ENCODE data around the gene CCNDBP1.
"Not testable (repeated sequence)": the region's sequence is repeated elsewhere in the genome, so short reads cannot be mapped to it uniquely, and the experiment has no call there.

The CCNDBP1 gene

DNA sequence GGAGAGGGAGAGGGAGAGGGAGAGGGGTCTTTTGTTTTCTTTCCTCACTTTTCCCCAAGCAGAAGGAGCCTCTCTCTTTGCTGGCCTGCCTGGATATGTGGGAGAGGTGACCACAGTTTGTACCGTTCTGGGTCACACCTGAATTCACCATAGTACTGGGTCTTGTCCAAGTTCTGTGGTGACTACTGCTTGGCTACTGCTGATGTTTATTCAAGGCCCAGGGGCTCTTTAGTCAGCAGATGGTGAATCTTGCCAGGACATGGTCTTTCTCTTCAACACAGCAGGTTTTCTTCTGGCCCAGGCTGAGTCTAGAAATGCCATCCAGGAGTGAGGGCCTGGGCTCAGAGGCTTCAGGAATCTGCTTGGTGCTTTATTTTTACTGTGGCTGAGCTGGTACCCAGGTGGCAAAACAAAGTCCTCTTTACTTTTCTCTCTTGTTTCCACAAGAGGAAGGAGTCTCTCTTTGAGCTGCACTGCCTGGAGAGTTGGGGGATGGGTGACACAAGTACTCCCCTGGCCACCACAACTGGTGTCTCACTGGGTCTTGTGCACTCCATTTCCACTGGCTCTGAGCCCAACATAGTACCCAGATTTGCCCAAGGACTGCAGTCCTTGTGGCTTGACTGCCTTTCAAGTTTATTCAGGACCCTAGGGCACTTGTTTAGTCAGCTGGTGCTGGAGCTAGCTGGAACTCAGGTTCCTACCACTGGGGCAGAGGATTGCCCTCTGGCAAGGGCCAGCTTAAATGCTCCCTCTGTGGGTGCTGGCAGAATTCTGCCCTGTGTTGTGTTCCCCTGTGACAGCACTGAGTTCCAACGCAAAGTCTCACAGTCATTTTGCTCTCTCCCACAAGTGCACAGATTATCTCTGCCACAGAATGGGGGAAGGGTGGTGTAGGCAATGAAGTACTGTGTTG lies 16.8 kb upstream of the CCNDBP1 start:
- Histone ChIP-seq H3K36me3 (ENCODE audit: control insufficient read depth in 2 of 2, insufficient read depth in 2 of 2, low read length in 2 of 2) (peaks cover 16 to 25% of the 10 kb centered on the region in 2 donors), H3K9ac (ENCODE audit: low read depth in 1 of 2, low read length in 2 of 2) (no peak overlapping the region), H3K9me3 (ENCODE audit: control insufficient read depth in 2 of 2, low read length in 2 of 2) (no peaks in the 10 kb centered on the region), H3K27me3 (ENCODE audit: control insufficient read depth in 2 of 2, insufficient read depth in 2 of 2, low read length in 2 of 2) (no peaks in the 10 kb centered on the region), H3K4me1 (ENCODE audit: control insufficient read depth in 2 of 2, insufficient read depth in 2 of 2, low read length in 2 of 2) (no peaks in the 10 kb centered on the region), H3K27ac (ENCODE audit: low read depth in 2 of 2, low read length in 2 of 2) (no peak overlapping the region), H3K4me3 (ENCODE audit: low read length in 2 of 2) (no peak overlapping the region)

GRCh38 chr15:43169888-43170287 lies 15.3 kb upstream of the CCNDBP1 start:
- Histone ChIP-seq H3K36me3 (ENCODE audit: control insufficient read depth in 2 of 2, insufficient read depth in 2 of 2, low read length in 2 of 2) (peaks cover 23 to 26% of the 10 kb centered on the region in 2 donors), H3K4me1 (ENCODE audit: control insufficient read depth in 2 of 2, insufficient read depth in 2 of 2, low read length in 2 of 2) (no peaks in the 10 kb centered on the region), H3K4me3 (ENCODE audit: low read length in 2 of 2) (no peak overlapping the region), H3K27ac (ENCODE audit: low read depth in 2 of 2, low read length in 2 of 2) (no peak overlapping the region), H3K9me3 (ENCODE audit: control insufficient read depth in 2 of 2, low read length in 2 of 2) (no peaks in the 10 kb centered on the region), H3K9ac (ENCODE audit: low read depth in 1 of 2, low read length in 2 of 2) (no peak overlapping the region), H3K27me3 (ENCODE audit: control insufficient read depth in 2 of 2, insufficient read depth in 2 of 2, low read length in 2 of 2) (no peaks in the 10 kb centered on the region)

GRCh38 chr15:43175656-43176309 lies 9.4 kb upstream of the CCNDBP1 start:
- not testable (repeated sequence) for H3K9ac ChIP-seq (ENCODE audit: low read depth in 1 of 2, low read length in 2 of 2); H3K9me3 ChIP-seq (ENCODE audit: control insufficient read depth in 2 of 2, low read length in 2 of 2); H3K27ac ChIP-seq (ENCODE audit: low read depth in 2 of 2, low read length in 2 of 2); H3K4me1 ChIP-seq (ENCODE audit: control insufficient read depth in 2 of 2, insufficient read depth in 2 of 2, low read length in 2 of 2); H3K27me3 ChIP-seq (ENCODE audit: control insufficient read depth in 2 of 2, insufficient read depth in 2 of 2, low read length in 2 of 2); H3K4me3 ChIP-seq (ENCODE audit: low read length in 2 of 2)
- H3K36me3 ChIP-seq (ENCODE audit: control insufficient read depth in 2 of 2, insufficient read depth in 2 of 2, low read length in 2 of 2): peaks cover 21 to 27% of the 10 kb centered on the region in 2 donors

- H3K9me3 ChIP-seq (ENCODE audit: control insufficient read depth in 2 of 2, low read length in 2 of 2); H3K27me3 ChIP-seq (ENCODE audit: control insufficient read depth in 2 of 2, insufficient read depth in 2 of 2, low read length in 2 of 2); H3K27ac ChIP-seq (ENCODE audit: low read depth in 2 of 2, low read length in 2 of 2); H3K4me3 ChIP-seq (ENCODE audit: low read length in 2 of 2); H3K4me1 ChIP-seq (ENCODE audit: control insufficient read depth in 2 of 2, insufficient read depth in 2 of 2, low read length in 2 of 2); H3K9ac ChIP-seq (ENCODE audit: low read depth in 1 of 2, low read length in 2 of 2): not testable (repeated sequence)
- peaks cover 27 to 35% of the 10 kb centered on the region in 2 donors for H3K36me3 ChIP-seq (ENCODE audit: control insufficient read depth in 2 of 2, insufficient read depth in 2 of 2, low read length in 2 of 2)
Measured at GRCh38 chr15:43177147-43177546, 8.1 kb upstream of the CCNDBP1 start.

DNA sequence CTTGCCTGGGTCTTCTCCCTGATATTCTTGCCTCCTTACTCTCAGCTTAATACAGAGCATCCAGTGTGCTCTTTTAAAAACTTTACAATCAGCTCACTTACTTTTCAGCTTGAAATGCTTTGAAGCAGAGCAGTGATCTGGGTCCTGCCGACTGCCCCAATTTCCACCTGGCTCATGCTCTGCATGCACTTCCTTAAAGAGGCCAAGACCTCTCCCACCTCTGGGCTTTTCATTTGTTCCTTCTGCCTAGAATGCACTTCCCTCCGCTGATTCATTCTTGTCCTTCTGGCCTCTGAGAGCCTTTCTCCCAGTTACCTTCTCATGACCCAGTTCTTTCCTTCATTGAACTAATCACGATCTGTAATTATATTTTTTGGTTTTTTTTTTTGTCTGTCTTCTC lies 1.9 kb upstream of the CCNDBP1 start:
- Histone ChIP-seq H3K36me3 (ENCODE audit: control insufficient read depth in 2 of 2, insufficient read depth in 2 of 2, low read length in 2 of 2) (peaks cover 15 to 20% of the 10 kb centered on the region in 2 donors), H3K9me3 (ENCODE audit: control insufficient read depth in 2 of 2, low read length in 2 of 2) (no peaks in the 10 kb centered on the region), H3K4me3 (ENCODE audit: low read length in 2 of 2) (no peak overlapping the region), H3K4me1 (ENCODE audit: control insufficient read depth in 2 of 2, insufficient read depth in 2 of 2, low read length in 2 of 2) (peaks cover 0 to 7% of the 10 kb centered on the region in 2 donors), H3K27me3 (ENCODE audit: control insufficient read depth in 2 of 2, insufficient read depth in 2 of 2, low read length in 2 of 2) (no peaks in the 10 kb centered on the region), H3K27ac (ENCODE audit: low read depth in 2 of 2, low read length in 2 of 2) (no peak overlapping the region), H3K9ac (ENCODE audit: low read depth in 1 of 2, low read length in 2 of 2) (no peak overlapping the region)

DNA sequence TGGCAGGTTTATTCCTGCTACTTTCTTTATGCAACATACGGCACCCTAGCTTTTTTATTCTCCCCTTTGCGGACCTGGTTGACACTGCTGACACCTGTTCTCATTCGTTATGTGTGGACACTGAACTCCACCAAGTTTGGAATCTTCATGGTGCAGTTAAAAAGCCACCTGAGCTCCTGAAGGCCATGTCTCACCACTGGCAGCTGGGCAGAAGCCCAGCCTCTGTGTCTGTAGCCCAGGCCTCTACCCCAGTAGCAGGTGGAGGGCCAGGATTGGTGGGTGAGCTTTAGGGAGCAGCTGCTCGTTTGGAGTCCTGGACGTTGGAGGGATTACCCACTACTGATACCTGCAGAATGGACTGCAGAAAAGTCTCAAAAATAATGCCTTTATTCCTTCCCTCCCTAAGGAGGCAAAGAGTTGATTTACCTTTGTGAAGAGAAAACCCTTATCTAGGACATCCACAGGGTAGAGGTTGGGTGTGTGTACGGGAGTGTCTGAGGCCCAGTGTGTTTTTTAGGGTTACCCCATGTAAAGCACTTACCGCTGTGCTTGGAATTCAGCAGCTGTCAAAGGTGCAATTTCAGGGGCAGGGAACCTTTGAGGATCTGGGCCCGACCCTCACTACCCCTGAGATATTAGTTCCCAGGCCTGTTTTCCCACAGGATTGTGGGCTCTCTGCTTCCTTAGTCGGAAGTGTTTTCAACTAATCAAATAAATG lies 637 bp upstream of the CCNDBP1 start:
- Histone ChIP-seq H3K4me1 (ENCODE audit: control insufficient read depth in 2 of 2, insufficient read depth in 2 of 2, low read length in 2 of 2) (peaks cover 0 to 7% of the 10 kb centered on the region in 2 donors), H3K9ac (ENCODE audit: low read depth in 1 of 2, low read length in 2 of 2) (no peak overlapping the region)

GRCh38 chr15:43186003-43186353 lies 775 bp downstream of the CCNDBP1 start:
- Histone ChIP-seq H3K4me1 (ENCODE audit: control insufficient read depth in 2 of 2, insufficient read depth in 2 of 2, low read length in 2 of 2) (peaks cover 0 to 7% of the 10 kb centered on the region in 2 donors), H3K36me3 (ENCODE audit: control insufficient read depth in 2 of 2, insufficient read depth in 2 of 2, low read length in 2 of 2) (peaks cover 28 to 34% of the 10 kb centered on the region in 2 donors), H3K27me3 (ENCODE audit: control insufficient read depth in 2 of 2, insufficient read depth in 2 of 2, low read length in 2 of 2) (no peaks in the 10 kb centered on the region), H3K27ac (ENCODE audit: low read depth in 2 of 2, low read length in 2 of 2) (peak overlapping the region; percentile 90 to 92), H3K4me3 (ENCODE audit: low read length in 2 of 2) (peak overlapping the region; percentile 90 to 91), H3K9me3 (ENCODE audit: control insufficient read depth in 2 of 2, low read length in 2 of 2) (no peaks in the 10 kb centered on the region), H3K9ac (ENCODE audit: low read depth in 1 of 2, low read length in 2 of 2) (peak overlapping the region; percentile 80 to 84)

More for the DNA sequence above, 637 bp upstream of the CCNDBP1 start:
- H3K36me3 ChIP-seq (ENCODE audit: control insufficient read depth in 2 of 2, insufficient read depth in 2 of 2, low read length in 2 of 2): peaks cover 20 to 21% of the 10 kb centered on the region in 2 donors
- peak overlapping the region in 1 of 2 donors; percentile 90 for H3K4me3 ChIP-seq (ENCODE audit: low read length in 2 of 2)
- H3K27ac ChIP-seq (ENCODE audit: low read depth in 2 of 2, low read length in 2 of 2): peak overlapping the region; percentile 90 to 92
- H3K9me3 ChIP-seq (ENCODE audit: control insufficient read depth in 2 of 2, low read length in 2 of 2): no peaks in the 10 kb centered on the region
- H3K27me3 ChIP-seq (ENCODE audit: control insufficient read depth in 2 of 2, insufficient read depth in 2 of 2, low read length in 2 of 2): no peaks in the 10 kb centered on the region

- no peaks in the 10 kb centered on the region for H3K27me3 ChIP-seq (ENCODE audit: control insufficient read depth in 2 of 2, insufficient read depth in 2 of 2, low read length in 2 of 2)
- H3K4me3 ChIP-seq (ENCODE audit: low read length in 2 of 2): no peak overlapping the region
- H3K36me3 ChIP-seq (ENCODE audit: control insufficient read depth in 2 of 2, insufficient read depth in 2 of 2, low read length in 2 of 2): peaks cover 37 to 40% of the 10 kb centered on the region in 2 donors
- H3K27ac ChIP-seq (ENCODE audit: low read depth in 2 of 2, low read length in 2 of 2): no peak overlapping the region
- H3K9me3 ChIP-seq (ENCODE audit: control insufficient read depth in 2 of 2, low read length in 2 of 2): no peaks in the 10 kb centered on the region
- H3K4me1 ChIP-seq (ENCODE audit: control insufficient read depth in 2 of 2, insufficient read depth in 2 of 2, low read length in 2 of 2): peaks cover 0 to 7% of the 10 kb centered on the region in 2 donors
- no peak overlapping the region for H3K9ac ChIP-seq (ENCODE audit: low read depth in 1 of 2, low read length in 2 of 2)
Measured at GRCh38 chr15:43187544-43188155, 2.4 kb downstream of the CCNDBP1 start.

DNA sequence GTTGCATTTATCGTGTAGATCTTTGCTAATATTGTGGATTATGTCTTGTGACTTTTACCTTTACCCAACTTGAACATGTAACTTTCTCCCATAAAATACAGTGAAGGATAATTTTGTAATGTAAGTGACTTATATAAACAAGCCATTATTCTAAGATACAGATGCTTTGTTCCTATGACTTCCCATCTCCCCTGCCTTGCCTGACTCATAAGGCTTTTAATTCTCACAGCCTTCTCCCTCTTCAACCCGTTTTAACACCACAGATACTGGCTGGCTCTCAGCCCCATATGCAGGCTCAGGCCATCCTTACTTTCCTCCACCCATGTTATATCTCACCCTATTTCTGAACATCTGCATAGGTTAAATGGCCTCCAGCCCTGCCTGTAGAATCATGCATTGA lies 4.1 kb downstream of the CCNDBP1 start:
- no peaks in the 10 kb centered on the region for H3K9me3 ChIP-seq (ENCODE audit: control insufficient read depth in 2 of 2, low read length in 2 of 2)
- peaks cover 0 to 7% of the 10 kb centered on the region in 2 donors for H3K4me1 ChIP-seq (ENCODE audit: control insufficient read depth in 2 of 2, insufficient read depth in 2 of 2, low read length in 2 of 2)
- no peaks in the 10 kb centered on the region for H3K27me3 ChIP-seq (ENCODE audit: control insufficient read depth in 2 of 2, insufficient read depth in 2 of 2, low read length in 2 of 2)
- H3K9ac ChIP-seq (ENCODE audit: low read depth in 1 of 2, low read length in 2 of 2): no peak overlapping the region
- H3K36me3 ChIP-seq (ENCODE audit: control insufficient read depth in 2 of 2, insufficient read depth in 2 of 2, low read length in 2 of 2): peaks cover 43 to 47% of the 10 kb centered on the region in 2 donors
- no peak overlapping the region for H3K4me3 ChIP-seq (ENCODE audit: low read length in 2 of 2)
- no peak overlapping the region for H3K27ac ChIP-seq (ENCODE audit: low read depth in 2 of 2, low read length in 2 of 2)
